Measurements from ENCODE around the gene CCDC47. TPM values are rescaled to one million over a fixed set of nuclear protein-coding genes. Genes with fewer than 3 reads are reported as not detected.

CCDC47 gene
- total RNA-seq, 2 donors from 2014 or later, result 53.8 to 75.7 TPM

DNA sequence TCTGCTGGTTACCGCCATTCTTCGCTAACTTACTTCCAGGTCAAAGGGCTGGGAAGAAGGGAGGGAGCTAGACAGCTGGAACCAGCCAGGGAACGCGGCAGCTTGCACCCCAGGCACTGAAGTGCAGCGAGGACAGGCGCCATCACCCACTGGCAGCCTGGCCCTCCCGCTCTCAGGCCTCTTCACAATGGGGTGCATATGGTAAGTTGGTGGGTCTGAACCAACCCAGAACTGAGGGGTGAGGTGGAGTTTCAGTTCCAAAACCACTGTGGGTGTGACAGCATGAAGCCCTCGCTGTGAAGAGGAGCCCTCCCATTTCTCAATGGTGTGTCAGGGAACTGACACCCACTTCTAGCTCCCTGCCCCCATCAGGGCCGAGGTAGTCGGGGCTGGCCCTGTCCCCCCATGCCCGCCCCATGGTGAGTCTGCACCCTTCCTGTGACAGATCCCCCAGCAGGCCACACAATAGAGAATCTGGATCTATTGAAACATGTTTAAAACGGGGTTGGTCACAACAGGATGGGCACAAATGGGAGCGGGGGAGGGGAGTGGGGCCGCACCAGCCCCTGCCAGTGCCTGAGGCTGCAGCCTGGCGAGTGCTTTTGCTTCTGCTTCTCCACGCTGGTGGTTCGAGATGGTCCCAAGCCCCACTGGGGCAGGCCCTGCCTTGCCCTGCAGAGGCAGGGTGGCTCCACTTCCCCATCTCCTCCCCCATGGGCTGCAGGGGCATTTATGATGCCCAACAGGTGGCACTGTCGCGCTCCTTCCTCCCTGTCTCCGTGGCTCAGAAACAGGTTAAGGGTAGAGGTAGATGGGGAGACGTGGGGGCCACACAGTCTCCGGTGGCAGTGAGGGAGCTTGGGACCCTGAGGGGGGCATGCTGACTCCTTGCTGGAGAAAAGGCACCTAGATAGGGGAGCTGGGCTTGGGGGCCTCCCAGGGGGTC is 75.8 kb downstream of the CCDC47 start:
- H3K36me3 Mint-ChIP-seq, result peaks cover 27 to 37% of the 10 kb centered on the region in 2 donors
- DNase-seq (ENCODE audit: low spot score in 2 of 2) (peak; percentile 78 to 83), ATAC-seq (peak; percentile 48 to 51)
- H3K9me3 Mint-ChIP-seq, result no peaks in the 10 kb centered on the region
- H3K27ac Mint-ChIP-seq, result peak overlapping the region; percentile 75 to 92

DNA sequence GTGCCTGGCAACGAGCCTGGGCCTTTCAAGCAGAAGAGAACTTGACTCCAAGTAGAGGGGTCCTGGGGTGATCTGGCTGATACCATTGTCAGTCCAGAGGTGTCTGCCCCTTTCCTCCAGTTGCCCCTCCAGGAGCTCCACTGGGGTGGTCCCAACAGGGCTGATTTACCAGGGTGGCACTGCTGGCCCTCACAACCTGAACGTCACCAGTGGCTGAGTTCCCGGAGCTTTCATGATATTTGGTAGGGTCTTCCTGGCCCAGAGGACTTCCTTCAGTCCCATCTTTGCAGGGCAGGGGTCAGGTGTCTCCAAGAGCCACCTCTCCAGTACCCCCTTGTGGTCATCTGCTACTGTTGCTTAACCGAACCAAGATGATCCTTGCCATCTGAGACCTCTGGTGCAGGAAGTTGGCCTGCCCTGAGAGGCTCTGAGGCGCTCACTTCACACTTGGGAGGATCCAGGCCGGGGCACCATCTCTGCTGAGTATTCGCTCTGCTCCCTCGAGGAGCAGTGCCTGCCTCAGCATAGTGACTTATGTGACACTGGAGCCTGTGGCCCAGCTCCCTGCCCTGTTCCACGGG is 76.9 kb downstream of the CCDC47 start:
- H3K36me3 Mint-ChIP-seq, result peaks cover 22 to 28% of the 10 kb centered on the region in 2 donors
- DNase-seq (ENCODE audit: low spot score in 2 of 2), result peak in 1 of 2 donors; percentile 34
- no peak for ATAC-seq
- H3K27ac Mint-ChIP-seq, result peak overlapping the region; percentile 75 to 92
- H3K9me3 Mint-ChIP-seq, result no peaks in the 10 kb centered on the region

DNA sequence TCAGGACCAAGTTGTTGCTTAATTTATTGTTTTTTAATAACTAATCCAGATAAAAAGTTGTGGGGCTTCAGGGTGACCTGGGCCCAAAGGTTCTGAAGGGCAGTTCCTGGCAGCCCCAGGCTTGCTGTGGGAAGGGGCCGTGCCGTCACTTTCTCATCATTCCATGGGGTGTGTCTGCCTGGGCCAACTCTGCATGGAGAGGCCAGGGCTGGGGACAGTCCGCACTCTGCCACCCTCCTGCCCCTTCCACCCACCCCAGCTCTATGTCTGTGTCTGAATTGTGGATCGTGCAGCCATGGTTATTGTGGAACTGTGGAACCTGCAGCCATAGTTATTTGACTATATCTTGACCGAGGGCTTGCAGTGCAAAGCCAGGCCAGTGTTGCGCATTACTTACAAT is 77.5 kb downstream of the CCDC47 start:
- no peak for DNase-seq (ENCODE audit: low spot score in 2 of 2)
- ATAC-seq, result no peak
- Mint-ChIP-seq H3K36me3 (peaks cover 16 to 27% of the 10 kb centered on the region in 2 donors), H3K27ac (peak overlapping the region; percentile 75 to 92), H3K9me3 (no peaks in the 10 kb centered on the region)

Other genes with a start within 250 kb of the CCDC47 start
- 100 to 1,000 TPM; 111 to 123 TPM for gene DCAF7, start 223.1 kb downstream of the CCDC47 start, total RNA-seq
- gene TACO1, start 172.7 kb downstream of the CCDC47 start, total RNA-seq, result 10 to 100 TPM; 10.1 to 27.3 TPM
- 10 to 100 TPM; 28.3 to 54.2 TPM for gene MAP3K3, start 151.2 kb downstream of the CCDC47 start, total RNA-seq
- 100 to 1,000 TPM in 1 of 2 donors, 10 to 100 TPM in 1; 76.7 to 166 TPM for gene LIMD2, start 73.5 kb downstream of the CCDC47 start, total RNA-seq
- gene STRADA, start 31.8 kb downstream of the CCDC47 start, total RNA-seq, result 100 to 1,000 TPM in 1 of 2 donors, 10 to 100 TPM in 1; 68.3 to 112 TPM
- gene DDX42, start 573 bp upstream of the CCDC47 start, total RNA-seq, result 100 to 1,000 TPM; 126 to 130 TPM
- 100 to 1,000 TPM; 129 to 137 TPM for gene PSMC5, start 53.8 kb upstream of the CCDC47 start, total RNA-seq
- 10 to 100 TPM; 47.0 to 55.8 TPM for gene FTSJ3, start 54.1 kb upstream of the CCDC47 start, total RNA-seq
- gene SMARCD2, start 69.1 kb upstream of the CCDC47 start, total RNA-seq, result 100 to 1,000 TPM in 1 of 2 donors, 10 to 100 TPM in 1; 90.3 to 113 TPM
- gene CSH2, start 100.1 kb upstream of the CCDC47 start, total RNA-seq, result 1 to 10 TPM; 2.2 to 2.4 TPM
- gene GH2, start 108.3 kb upstream of the CCDC47 start, total RNA-seq, result not detected
- gene CSH1, start 123.0 kb upstream of the CCDC47 start, total RNA-seq, result 1 to 10 TPM; 8.3 to 8.9 TPM
- under 1 TPM in 1 of 2 donors, not detected in 1; 0.31 TPM for gene CSHL1, start 137.7 kb upstream of the CCDC47 start, total RNA-seq
- 1 to 10 TPM in 1 of 2 donors, not detected in 1; 1.0 TPM for gene GH1, start 145.2 kb upstream of the CCDC47 start, total RNA-seq
- 10 to 100 TPM; 28.7 to 52.6 TPM for gene CD79B, start 158.7 kb upstream of the CCDC47 start, total RNA-seq
- gene SCN4A, start 199.3 kb upstream of the CCDC47 start, total RNA-seq, result under 1 TPM in 1 of 2 donors, not detected in 1; 0.10 TPM
- 1 to 10 TPM in 1 of 2 donors, under 1 TPM in 1; 0.86 to 1.8 TPM for gene PRR29, start 224.8 kb upstream of the CCDC47 start, total RNA-seq
- 10 to 100 TPM; 21.9 to 45.2 TPM for gene ICAM2, start 247.0 kb upstream of the CCDC47 start, total RNA-seq